H1 (cell line): ENCODE results near the gene ZSCAN18.

Experiments
- ASH2L ChIP-seq: fragments of 200-600, 300-600 bp; sonication (generic); IDR thresholded peaks from one replicate; pipeline ENCODE4 v1.7.1; 2017; ENCODE audit warnings: low read length
- ATF2 ChIP-seq: IDR thresholded peaks from 2 replicates; pipeline ENCODE4 v1.6.1; 2012; ENCODE audit warnings: low read length, inconsistent platforms
- BACH1 ChIP-seq: IDR thresholded peaks from 2 replicates; pipeline ENCODE4 v1.6.1; 2012; ENCODE audit warnings: low read length, improper control_type of control experiment
- CTCF ChIP-seq, 3 experiments: IDR thresholded peaks; 1 replicate in 2 of 3; 2 replicates in 1 of 3; pipeline versions ENCODE4 v1.5.1 to v1.6.1; 2011; ENCODE audit warnings: low read length in 3 of 3, mild to moderate bottlenecking in 3 of 3, inconsistent platforms in 2 of 3, low read depth in 1 of 3, moderate library complexity in 1 of 3; ENCODE audit not compliant: insufficient read depth in 1 of 3; ENCODE audit errors: control extremely low read depth in 1 of 3
- KDM5A ChIP-seq: fragments of 200-600 bp; IDR thresholded peaks from 2 replicates; pipeline ENCODE4 v1.7.1; 2012; ENCODE audit warnings: mild to moderate bottlenecking, low read length, inconsistent platforms, mixed read lengths
- POLR2A ChIP-seq, 2 experiments: IDR thresholded peaks; 1 replicate in 1 of 2; 2 replicates in 1 of 2; pipeline ENCODE4 v1.6.1; 2011; ENCODE audit warnings: low read depth in 2 of 2, low read length in 2 of 2, mild to moderate bottlenecking in 2 of 2; ENCODE audit errors: control extremely low read depth in 1 of 2
- TAF1 ChIP-seq: IDR thresholded peaks from 2 replicates; pipeline ENCODE4 v1.6.1; 2011; ENCODE audit warnings: mild to moderate bottlenecking, low read depth, low read length
- USF2 ChIP-seq: IDR thresholded peaks from 2 replicates; pipeline ENCODE4 v1.6.1; 2011; ENCODE audit warnings: low read length, improper control_type of control experiment

GRCh38 chr19:58123354-58123753 lies 25.3 kb upstream of the ZSCAN18 start:
- TF ChIP-seq CTCF (IDR thresholded peaks at IDR 0.05; ENCODE audit: control extremely low read depth in 1 of 3, insufficient read depth in 1 of 3, low read depth in 1 of 3, low read length in 3 of 3) (no peak), POLR2A (IDR thresholded peaks at IDR 0.05; ENCODE audit: control extremely low read depth in 1 of 2, low read depth in 2 of 2, low read length in 2 of 2) (no peak), ATF2 (no peak), KDM5A (no peak), USF2 (no peak), ASH2L (no peak), BACH1 (no peak), TAF1 (no peak)
